Lower leg skin (tissue), 4 donors: ENCODE data around the gene ARGLU1. TPM values are rescaled to one million over a fixed set of nuclear protein-coding genes. Genes with fewer than 3 reads are reported as not detected.

ENCODE experiments used
- DNase-seq, 2 donors: peaks; one replicate each; pipeline ENCODE4 v3.0.0-alpha.2; 2019; ENCODE audit warnings: low spot score in 2 of 2
- H3K4me3 ChIP-seq: fragments of 200-600 bp; sonication (generic); 2 replicates; pipeline ENCODE4 v1.5.1; 2017; ENCODE audit warnings: mild to moderate bottlenecking, low read depth; ENCODE audit not compliant: poor library complexity, severe bottlenecking
- POLR2A ChIP-seq, 2 donors: fragments of 450-650 bp; IDR thresholded peaks; one replicate each; pipeline ENCODE4 v1.6.1; 2016 to 2017; ENCODE audit warnings: antibody characterized with exemption in 2 of 2, mild to moderate bottlenecking in 1 of 2, moderate library complexity in 1 of 2
- WGBS, 2 donors: methylation state at CpG; one replicate each; pipeline ENCODE4 v1.1.5; 2018; 5-methylcytosine and 5-hydroxymethylcytosine counted together
- intact Hi-C: fragments of 100-400 bp; cut with DNase I; formaldehyde crosslinking; loops from one replicate; pipeline ENCODE4 v1.15.0; 2023; ENCODE audit warnings: low total_unique reads
- total RNA-seq, 4 donors: library from RNA; depleted of rRNA; stranded (reverse); fragments of >200 nt; gene quantifications; one replicate each; pipeline ENCODE4 v1.1.0, GENCODE V29; 2016
- TF ChIP-seq, protein P1 (sequence below), 3 donors: fragments of 450-650 bp; IDR thresholded peaks; one replicate each; pipeline ENCODE4 v1.5.1; 2016; ENCODE audit warnings: antibody characterized with exemption in 3 of 3, mild to moderate bottlenecking in 3 of 3, moderate library complexity in 2 of 3

The ARGLU1 gene
- total RNA-seq, 4 donors from 2014 or later, result 44.7 to 73.0 (median 48.4) TPM

DNA sequence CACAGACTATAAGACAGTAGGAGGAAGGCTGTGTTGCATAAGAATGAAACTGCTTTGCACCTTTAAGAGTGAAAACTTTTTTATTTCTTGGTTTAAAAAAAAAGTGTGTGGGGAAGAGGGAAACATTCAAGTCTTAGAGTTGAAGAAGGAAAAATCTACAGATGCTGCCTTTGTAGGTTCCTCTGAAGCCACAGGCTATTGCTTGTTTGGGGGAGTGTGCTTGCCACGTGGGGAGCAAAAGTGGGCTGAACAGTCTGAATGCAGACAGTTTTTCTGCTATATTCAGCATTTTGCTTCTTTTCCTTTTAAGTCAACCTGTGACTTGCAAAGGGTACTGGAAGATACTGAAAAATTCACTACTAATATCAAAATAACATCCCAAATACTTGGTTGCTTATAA lies 69.4 kb downstream of the ARGLU1 start:
- WGBS, 2 donors, result 50 to 52% methylated on average over 1 of the region's 1 CpG
- H3K4me3 ChIP-seq, result no peak overlapping the region
- TF ChIP-seq, protein P1, sequence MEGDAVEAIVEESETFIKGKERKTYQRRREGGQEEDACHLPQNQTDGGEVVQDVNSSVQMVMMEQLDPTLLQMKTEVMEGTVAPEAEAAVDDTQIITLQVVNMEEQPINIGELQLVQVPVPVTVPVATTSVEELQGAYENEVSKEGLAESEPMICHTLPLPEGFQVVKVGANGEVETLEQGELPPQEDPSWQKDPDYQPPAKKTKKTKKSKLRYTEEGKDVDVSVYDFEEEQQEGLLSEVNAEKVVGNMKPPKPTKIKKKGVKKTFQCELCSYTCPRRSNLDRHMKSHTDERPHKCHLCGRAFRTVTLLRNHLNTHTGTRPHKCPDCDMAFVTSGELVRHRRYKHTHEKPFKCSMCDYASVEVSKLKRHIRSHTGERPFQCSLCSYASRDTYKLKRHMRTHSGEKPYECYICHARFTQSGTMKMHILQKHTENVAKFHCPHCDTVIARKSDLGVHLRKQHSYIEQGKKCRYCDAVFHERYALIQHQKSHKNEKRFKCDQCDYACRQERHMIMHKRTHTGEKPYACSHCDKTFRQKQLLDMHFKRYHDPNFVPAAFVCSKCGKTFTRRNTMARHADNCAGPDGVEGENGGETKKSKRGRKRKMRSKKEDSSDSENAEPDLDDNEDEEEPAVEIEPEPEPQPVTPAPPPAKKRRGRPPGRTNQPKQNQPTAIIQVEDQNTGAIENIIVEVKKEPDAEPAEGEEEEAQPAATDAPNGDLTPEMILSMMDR (IDR thresholded peaks at IDR 0.05), result no peak
- no peak for TF ChIP-seq POLR2A (IDR thresholded peaks at IDR 0.05)
- no peak for DNase-seq
- intact Hi-C loops, result no loop called here

DNA sequence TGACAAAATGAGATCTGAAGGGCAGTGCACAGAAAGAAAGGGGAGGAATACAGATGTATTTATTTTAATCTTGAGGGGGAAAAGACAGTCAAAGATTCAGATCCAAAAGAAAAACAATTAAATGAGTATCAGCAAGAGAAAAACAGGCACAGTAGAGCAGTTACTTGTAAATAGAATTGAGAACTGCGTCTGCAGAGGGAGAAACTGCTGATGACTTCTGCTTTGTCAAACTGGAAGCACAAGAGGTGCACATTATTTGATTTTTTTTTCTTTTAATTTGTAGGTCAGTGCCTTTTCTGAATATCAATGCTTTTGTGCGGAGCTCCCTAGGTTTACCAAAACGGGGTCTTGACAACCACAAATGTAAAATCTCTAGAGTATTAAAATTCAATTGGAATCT lies 69.8 kb downstream of the ARGLU1 start:
- intact Hi-C loops, result no loop called here
- H3K4me3 ChIP-seq, result no peak overlapping the region
- WGBS, 2 donors, result 58 to 64% methylated on average over 3 of the region's 3 CpGs
- no peak for DNase-seq
- no peak for TF ChIP-seq POLR2A (IDR thresholded peaks at IDR 0.05)
- TF ChIP-seq, protein P1 (IDR thresholded peaks at IDR 0.05), result no peak

DNA sequence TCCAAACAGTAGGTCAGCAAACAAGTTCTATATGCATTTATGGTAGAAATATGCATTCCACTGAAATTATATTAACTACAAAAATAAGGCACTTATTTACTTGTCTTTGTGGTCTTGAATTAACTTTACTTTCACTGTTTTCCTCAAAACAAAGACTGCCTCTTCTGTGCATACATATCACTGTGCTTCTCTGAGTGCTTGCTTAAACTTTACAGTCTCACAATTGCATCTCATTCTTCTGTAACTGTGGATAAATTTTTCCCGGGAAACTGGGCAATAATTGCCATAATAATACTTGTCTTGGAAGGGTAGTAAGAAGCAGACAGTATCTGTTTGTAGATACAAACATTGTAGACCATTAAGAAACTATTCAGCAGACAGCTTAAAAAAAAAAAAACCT lies 70.9 kb downstream of the ARGLU1 start:
- WGBS, 2 donors, result 54 to 60% methylated on average over 1 of the region's 1 CpG
- intact Hi-C loops, result no loop called here
- H3K4me3 ChIP-seq, result no peak overlapping the region
- DNase-seq, result no peak
- TF ChIP-seq, protein P1 (IDR thresholded peaks at IDR 0.05), result no peak
- TF ChIP-seq POLR2A (IDR thresholded peaks at IDR 0.05), result no peak

DNA sequence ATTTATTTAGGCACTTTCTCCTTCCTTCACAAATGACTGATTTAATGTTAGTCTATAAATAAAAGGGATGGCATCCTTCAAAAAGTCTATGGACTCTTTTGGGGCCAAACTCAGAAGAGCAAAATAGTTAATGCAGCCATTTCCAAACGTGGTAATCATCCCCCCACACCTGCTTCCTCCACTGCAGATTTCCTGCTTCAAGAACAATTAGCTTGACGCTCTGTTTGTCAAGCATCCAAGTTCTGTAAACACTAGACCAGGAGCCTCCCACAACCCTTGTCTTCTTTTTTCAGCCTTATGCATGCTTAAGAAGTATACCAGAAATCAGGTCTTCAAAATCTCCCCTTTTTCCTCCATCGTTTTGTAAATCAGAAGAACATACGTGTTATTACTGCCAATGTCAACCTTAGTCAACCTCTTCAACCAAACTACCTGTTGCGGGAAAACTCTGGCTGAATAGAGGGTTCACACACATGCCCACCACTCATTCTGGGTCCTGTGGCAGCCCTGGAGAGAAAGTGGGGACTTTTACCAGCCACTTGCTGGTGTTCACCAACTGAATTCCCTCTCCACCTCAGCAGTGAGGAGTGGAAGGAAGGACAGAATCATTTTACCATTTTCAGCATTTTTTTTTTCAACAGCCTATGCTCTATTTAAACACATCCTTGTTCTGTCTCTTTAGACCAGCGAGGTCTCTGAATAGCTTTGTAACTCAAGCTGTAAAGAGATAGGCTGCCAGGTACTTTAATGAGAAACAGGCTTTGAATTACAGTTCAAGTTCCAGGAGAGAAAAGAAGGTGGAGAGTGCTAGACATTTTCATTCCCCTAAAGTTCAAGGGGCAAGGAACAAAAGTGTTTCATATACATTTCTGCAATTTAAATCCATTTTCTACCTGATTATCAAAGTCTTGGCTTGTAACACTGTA lies 71.6 kb downstream of the ARGLU1 start:
- no peak for DNase-seq
- H3K4me3 ChIP-seq, result no peak overlapping the region
- TF ChIP-seq, protein P1 (IDR thresholded peaks at IDR 0.05), result no peak
- no peak for TF ChIP-seq POLR2A (IDR thresholded peaks at IDR 0.05)
- intact Hi-C loops, result no loop called here
- WGBS, 2 donors, result 65 to 71% methylated on average over 6 of the region's 6 CpGs

DNA sequence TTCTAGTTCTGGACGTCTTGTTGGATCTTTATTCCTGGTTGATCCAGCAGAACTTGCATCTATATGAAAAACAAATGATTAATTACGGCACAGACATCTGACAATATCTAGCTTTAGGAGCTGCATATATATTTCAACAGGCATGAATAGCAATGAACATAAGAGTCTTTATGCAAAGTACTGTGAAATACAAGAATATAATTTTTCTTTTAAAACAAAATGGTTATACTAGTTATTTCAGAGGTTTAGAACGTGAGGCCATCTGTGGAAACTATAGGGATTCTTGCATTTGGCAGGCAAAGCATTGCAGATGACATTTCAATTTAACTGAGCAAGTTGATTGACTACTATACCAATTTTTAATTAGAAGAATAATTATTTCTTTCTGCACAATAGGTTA lies 73.0 kb downstream of the ARGLU1 start:
- H3K4me3 ChIP-seq, result no peak overlapping the region
- TF ChIP-seq, protein P1 (IDR thresholded peaks at IDR 0.05), result no peak
- no peak for TF ChIP-seq POLR2A (IDR thresholded peaks at IDR 0.05)
- DNase-seq, result no peak
- intact Hi-C loops, result no loop called here
- WGBS, 2 donors, result 90 to 94% methylated on average over 3 of the region's 3 CpGs
